Measurements from ENCODE around the gene OR10H5. TPM values are rescaled to one million over a fixed set of nuclear protein-coding genes. Genes with fewer than 3 reads are reported as not detected.
"Not testable (repeated sequence)": the region's sequence is repeated elsewhere in the genome, so short reads cannot be mapped to it uniquely, and the experiment has no call there.

The OR10H5 gene
- total RNA-seq, 1 experiment from 2014 or later = not detected

- CTCF ChIA-PET = interaction anchor here (1.2 kb wide), 1 partner anchor 14 kb away, joined by 3 read pairs; no protein-coding TSS in a partner anchor
- no peak for DNase-seq (ENCODE audit: unreplicated experiment)
- Mint-ChIP-seq H3K4me1 (ENCODE audit: insufficient read depth, unreplicated experiment) (peaks cover 9% of the 10 kb centered on the region), H3K4me3 (ENCODE audit: unreplicated experiment) (no peak overlapping the region), H3K27ac (ENCODE audit: low read depth, unreplicated experiment) (no peak overlapping the region), H3K27me3 (ENCODE audit: insufficient read depth, unreplicated experiment) (peaks cover 17% of the 10 kb centered on the region), H3K9me3 (ENCODE audit: unreplicated experiment) (peaks cover 9% of the 10 kb centered on the region), H3K36me3 (ENCODE audit: insufficient read depth, unreplicated experiment) (no peaks in the 10 kb centered on the region)
- intact Hi-C loops (cut with micrococcal nuclease) = no loop called here
- no TSS peak for BruUV-seq (replicated peaks)
- no peak for TF ChIP-seq CTCF (IDR thresholded peaks at IDR 0.05; ENCODE audit: unreplicated experiment)
- POLR2A ChIA-PET = no interaction called here
Observed at GRCh38 chr19:15840833-15841232, 53.4 kb downstream of the OR10H5 start.

GRCh38 chr19:15841875-15842569, 54.6 kb downstream of the OR10H5 start:
- no peak for TF ChIP-seq CTCF (IDR thresholded peaks at IDR 0.05; ENCODE audit: unreplicated experiment)
- Mint-ChIP-seq H3K4me3 (ENCODE audit: unreplicated experiment) (no peak overlapping the region), H3K27ac (ENCODE audit: low read depth, unreplicated experiment) (no peak overlapping the region), H3K9me3 (ENCODE audit: unreplicated experiment) (peaks cover 9% of the 10 kb centered on the region), H3K4me1 (ENCODE audit: insufficient read depth, unreplicated experiment) (peaks cover 6% of the 10 kb centered on the region), H3K27me3 (ENCODE audit: insufficient read depth, unreplicated experiment) (peaks cover 22% of the 10 kb centered on the region), H3K36me3 (ENCODE audit: insufficient read depth, unreplicated experiment) (no peaks in the 10 kb centered on the region)
- ChIA-PET CTCF (interaction anchor here (0.6 to 1.2 kb wide), 2 partner anchors 13 to 26 kb away, joined by 3 read pairs; no protein-coding TSS in a partner anchor), POLR2A (no interaction called here)
- BruUV-seq (replicated peaks) = no TSS peak
- intact Hi-C loops (cut with micrococcal nuclease) = no loop called here
- DNase-seq (ENCODE audit: unreplicated experiment) = no peak

- no peak overlapping the region for H3K4me3 Mint-ChIP-seq (ENCODE audit: unreplicated experiment)
- H3K9me3 Mint-ChIP-seq (ENCODE audit: unreplicated experiment) = peaks cover 9% of the 10 kb centered on the region
- ChIA-PET CTCF (interaction anchor here (0.7 kb wide), 1 partner anchor 53 kb away, joined by 5 read pairs; no protein-coding TSS in a partner anchor), POLR2A (no interaction called here)
- peaks cover 22% of the 10 kb centered on the region for H3K27me3 Mint-ChIP-seq (ENCODE audit: insufficient read depth, unreplicated experiment)
- H3K4me1 Mint-ChIP-seq (ENCODE audit: insufficient read depth, unreplicated experiment) = no peaks in the 10 kb centered on the region
- H3K27ac Mint-ChIP-seq (ENCODE audit: low read depth, unreplicated experiment) = no peak overlapping the region
- no peak for DNase-seq (ENCODE audit: unreplicated experiment)
- TF ChIP-seq CTCF (IDR thresholded peaks at IDR 0.05; ENCODE audit: unreplicated experiment) = no peak
- intact Hi-C loops (cut with micrococcal nuclease) = no loop called here
- H3K36me3 Mint-ChIP-seq (ENCODE audit: insufficient read depth, unreplicated experiment) = no peaks in the 10 kb centered on the region
- no TSS peak for BruUV-seq (replicated peaks)
Observed at GRCh38 chr19:15843203-15843893, 55.9 kb downstream of the OR10H5 start.

- H3K4me1 Mint-ChIP-seq (ENCODE audit: insufficient read depth, unreplicated experiment); H3K9me3 Mint-ChIP-seq (ENCODE audit: unreplicated experiment); H3K27ac Mint-ChIP-seq (ENCODE audit: low read depth, unreplicated experiment); H3K4me3 Mint-ChIP-seq (ENCODE audit: unreplicated experiment); BruUV-seq (replicated peaks); intact Hi-C loops (cut with micrococcal nuclease); H3K36me3 Mint-ChIP-seq (ENCODE audit: insufficient read depth, unreplicated experiment); POLR2A ChIA-PET: not testable (repeated sequence)
- CTCF ChIA-PET = interaction anchor here (0.7 kb wide), 1 partner anchor 53 kb away, joined by 5 read pairs; no protein-coding TSS in a partner anchor
- H3K27me3 Mint-ChIP-seq (ENCODE audit: insufficient read depth, unreplicated experiment) = peaks cover 22% of the 10 kb centered on the region
- DNase-seq (ENCODE audit: unreplicated experiment) = peak; percentile 27
Observed at GRCh38 chr19:15843894-15844222, 56.4 kb downstream of the OR10H5 start.
